ENCODE results near the gene LRMDA. TPM values are rescaled to one million over a fixed set of nuclear protein-coding genes. Genes with fewer than 3 reads are reported as not detected.

LRMDA gene
- total and polyA plus RNA-seq, 2 of the 13 experiments (the other 11 are each of a cell fraction or from before 2014, with no cell fraction given) = 13.4 to 22.0 TPM

GRCh38 chr10:75430000-75430763 is 1.2 kb upstream of the LRMDA start (continued):
- peak; percentile 84 for TF ChIP-seq XRCC5 (optimal IDR thresholded peaks at IDR 0.05; ENCODE audit: low read length)
- no peak for TF ChIP-seq ZNF597 (CRISPR knock-in tag; IDR thresholded peaks at IDR 0.05)
- TF ChIP-seq IRF9 (CRISPR knock-in tag; IDR thresholded peaks at IDR 0.05; ENCODE audit: borderline replicate concordance) = 0 out of 2 replicates have a peak, but pooled peaks have one; percentile 34
- no peak for TF ChIP-seq ZNF383 (CRISPR knock-in tag; IDR thresholded peaks at IDR 0.05; ENCODE audit: borderline replicate concordance)
- peak; percentile 48; the same call in 1 of the 2 replicates for TF ChIP-seq TFDP2 (CRISPR knock-in tag; IDR thresholded peaks at IDR 0.05)
- TF ChIP-seq HOXA3 (CRISPR knock-in tag; IDR thresholded peaks at IDR 0.05) = peak; percentile 89
- TF ChIP-seq ZNF550 (CRISPR knock-in tag; IDR thresholded peaks at IDR 0.05; ENCODE audit: borderline replicate concordance) = no peak
- no peak for TF ChIP-seq ZNF512B (CRISPR knock-in tag; IDR thresholded peaks at IDR 0.05; ENCODE audit: borderline replicate concordance)
- TF ChIP-seq CCDC6 (CRISPR knock-in tag; IDR thresholded peaks at IDR 0.05) = peak; percentile 75
- no peak for TF ChIP-seq BORCS8-MEF2B (CRISPR knock-in tag; IDR thresholded peaks at IDR 0.05)
- TF ChIP-seq ZNF512 (CRISPR knock-in tag; IDR thresholded peaks at IDR 0.05) = no peak
- peak; percentile 42 for TF ChIP-seq GABPB1 (CRISPR knock-in tag; IDR thresholded peaks at IDR 0.05)
- peak; percentile 92 for TF ChIP-seq ZNF609 (CRISPR knock-in tag; IDR thresholded peaks at IDR 0.05; ENCODE audit: borderline replicate concordance)
- no peak for TF ChIP-seq RBM22 (optimal IDR thresholded peaks at IDR 0.05; ENCODE audit: low read length)

Measured in HepG2 (cell line).